CD8-positive, alpha-beta memory T cell (primary cell): ENCODE measurements around the gene EIPR1. TPM values are rescaled to one million over a fixed set of nuclear protein-coding genes. Genes with fewer than 3 reads are reported as not detected.
"Not testable (repeated sequence)": the region's sequence is repeated elsewhere in the genome, so short reads cannot be mapped to it uniquely, and the experiment has no call there.

Experiments
- CTCF ChIA-PET: fragments of 350-600 bp; sonication (Branson Sonifier 250); formaldehyde crosslinking; loops from one replicate; lab custom pipeline; 2021; ENCODE audit warnings: antibody characterized with exemption; lab: Charles Lee
- POLR2A ChIA-PET: fragments of 350-600 bp; sonication (Branson Sonifier 250); formaldehyde crosslinking; loops from one replicate; lab custom pipeline; 2021; ENCODE audit warnings: antibody characterized with exemption; lab: Charles Lee
- DNase-seq, 5 donors: peaks; one replicate each; pipeline versions ENCODE4 v3.0.0 to v3.0.0-alpha.2; 2020 to 2022; ENCODE audit warnings: mixed read lengths in 1 of 5
- H3K27ac ChIP-seq: one replicate; pipeline ENCODE4 v1.7.0; 2013; ENCODE audit warnings: low read depth, mild to moderate bottlenecking, low read length, moderate library complexity
- H3K27me3 ChIP-seq: 2 replicates; pipeline ENCODE4 v1.7.0; 2013; ENCODE audit warnings: low read length, mild to moderate bottlenecking; ENCODE audit not compliant: insufficient read depth, poor library complexity, severe bottlenecking
- H3K36me3 ChIP-seq: 2 replicates; pipeline ENCODE4 v1.7.0; 2013; ENCODE audit warnings: mild to moderate bottlenecking, low read length, moderate library complexity; ENCODE audit not compliant: insufficient read depth
- H3K4me1 ChIP-seq: 2 replicates; pipeline ENCODE4 v1.7.0; 2013; ENCODE audit warnings: mild to moderate bottlenecking, low read length, moderate library complexity; ENCODE audit not compliant: insufficient read depth
- H3K4me3 ChIP-seq: 2 replicates; pipeline ENCODE4 v1.7.0; 2013; ENCODE audit warnings: mild to moderate bottlenecking, low read length
- H3K9me3 ChIP-seq: 2 replicates; pipeline ENCODE4 v1.7.0; 2013; ENCODE audit warnings: mild to moderate bottlenecking, low read length
- H3K27ac Mint-ChIP-seq, 8 donors: one replicate each; pipeline ENCODE4 v1.8.0; 2020 to 2021; ENCODE audit warnings: mixed read lengths in 8 of 8, mild to moderate bottlenecking in 6 of 8, inconsistent platforms in 3 of 8, moderate library complexity in 3 of 8
- H3K27me3 Mint-ChIP-seq, 2 donors: one replicate each; pipeline ENCODE4 v1.8.0; 2020 to 2021; ENCODE audit warnings: mixed read lengths in 2 of 2, mild to moderate bottlenecking in 1 of 2, moderate library complexity in 1 of 2
- H3K36me3 Mint-ChIP-seq, 3 donors: one replicate each; pipeline ENCODE4 v1.8.0; 2020 to 2021; ENCODE audit warnings: mixed read lengths in 3 of 3, inconsistent platforms in 1 of 3, mild to moderate bottlenecking in 1 of 3
- H3K4me1 Mint-ChIP-seq, 3 donors: one replicate each; pipeline ENCODE4 v1.8.0; 2020 to 2021; ENCODE audit warnings: mixed read lengths in 3 of 3, inconsistent platforms in 1 of 3, mild to moderate bottlenecking in 1 of 3
- H3K4me3 Mint-ChIP-seq, 7 donors: one replicate each; pipeline ENCODE4 v1.8.0; 2020 to 2021; ENCODE audit warnings: mixed read lengths in 7 of 7, mild to moderate bottlenecking in 6 of 7, moderate library complexity in 4 of 7, inconsistent platforms in 2 of 7
- H3K9me3 Mint-ChIP-seq, 5 donors: one replicate each; pipeline ENCODE4 v1.8.0; 2020 to 2022; ENCODE audit warnings: mixed read lengths in 5 of 5, mild to moderate bottlenecking in 3 of 5, moderate library complexity in 2 of 5, inconsistent platforms in 1 of 5
- polyA plus RNA-seq: library from polyadenylated mRNA; unstranded; fragments of 300-500 nt; fragmentation: Illumina TruSeq; gene quantifications from one replicate; pipeline ENCODE4 v1.2.3, GENCODE V29; 2021
- total RNA-seq, 2 experiments: library from RNA; stranded (reverse); gene quantifications; one replicate each; pipeline ENCODE4 v1.2.3, GENCODE V29; 2021

The EIPR1 gene
- total and polyA plus RNA-seq, 3 experiments from 2014 or later, result 39.2 to 43.9 (median 41.6) TPM

DNA sequence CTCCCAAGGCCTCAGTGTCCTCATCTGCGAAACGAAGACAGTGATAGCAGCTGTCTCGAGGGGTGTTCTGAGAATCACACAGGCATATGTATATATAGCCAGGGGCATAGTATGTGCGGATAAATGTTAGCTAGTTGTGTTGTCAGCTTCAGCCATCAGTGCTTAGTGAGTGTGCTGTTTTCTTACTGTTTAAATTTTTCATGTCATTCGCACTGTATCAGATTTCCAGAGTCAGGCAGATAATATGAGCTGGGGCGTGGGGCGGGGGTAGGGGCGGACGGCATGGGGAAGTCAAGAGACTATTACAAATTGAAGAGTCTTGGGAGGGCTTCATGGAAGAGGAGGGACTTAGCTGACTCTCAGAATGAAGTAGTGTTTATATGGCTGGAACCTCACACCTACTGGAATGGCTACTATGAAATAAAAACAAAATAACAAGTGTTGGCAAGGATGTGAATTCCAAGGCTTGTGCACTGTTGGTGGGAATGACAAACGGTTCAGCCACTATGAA, 8.9 kb upstream of the EIPR1 start:
- Mint-ChIP-seq H3K9me3 (no peaks in the 10 kb centered on the region), H3K27me3 (no peaks in the 10 kb centered on the region), H3K27ac (no peak overlapping the region), H3K4me1 (peaks cover 19 to 50% (median 48%) of the 10 kb centered on the region in 3 donors), H3K4me3 (no peak overlapping the region), H3K36me3 (peaks cover 5 to 51% (median 11%) of the 10 kb centered on the region in 3 donors)
- Histone ChIP-seq H3K27ac (no peak overlapping the region), H3K4me3 (no peak overlapping the region), H3K4me1 (no peaks in the 10 kb centered on the region), H3K9me3 (no peaks in the 10 kb centered on the region), H3K27me3 (no peaks in the 10 kb centered on the region), H3K36me3 (peaks cover 20% of the 10 kb centered on the region)
- ChIA-PET POLR2A (no interaction called here), CTCF (interaction anchor here (0.7 to 1.3 kb wide), 3 partner anchors 21 to 188 kb away, joined by 3 read pairs; partner anchors contain the start of gene RPS7)
- no peak for DNase-seq

DNA sequence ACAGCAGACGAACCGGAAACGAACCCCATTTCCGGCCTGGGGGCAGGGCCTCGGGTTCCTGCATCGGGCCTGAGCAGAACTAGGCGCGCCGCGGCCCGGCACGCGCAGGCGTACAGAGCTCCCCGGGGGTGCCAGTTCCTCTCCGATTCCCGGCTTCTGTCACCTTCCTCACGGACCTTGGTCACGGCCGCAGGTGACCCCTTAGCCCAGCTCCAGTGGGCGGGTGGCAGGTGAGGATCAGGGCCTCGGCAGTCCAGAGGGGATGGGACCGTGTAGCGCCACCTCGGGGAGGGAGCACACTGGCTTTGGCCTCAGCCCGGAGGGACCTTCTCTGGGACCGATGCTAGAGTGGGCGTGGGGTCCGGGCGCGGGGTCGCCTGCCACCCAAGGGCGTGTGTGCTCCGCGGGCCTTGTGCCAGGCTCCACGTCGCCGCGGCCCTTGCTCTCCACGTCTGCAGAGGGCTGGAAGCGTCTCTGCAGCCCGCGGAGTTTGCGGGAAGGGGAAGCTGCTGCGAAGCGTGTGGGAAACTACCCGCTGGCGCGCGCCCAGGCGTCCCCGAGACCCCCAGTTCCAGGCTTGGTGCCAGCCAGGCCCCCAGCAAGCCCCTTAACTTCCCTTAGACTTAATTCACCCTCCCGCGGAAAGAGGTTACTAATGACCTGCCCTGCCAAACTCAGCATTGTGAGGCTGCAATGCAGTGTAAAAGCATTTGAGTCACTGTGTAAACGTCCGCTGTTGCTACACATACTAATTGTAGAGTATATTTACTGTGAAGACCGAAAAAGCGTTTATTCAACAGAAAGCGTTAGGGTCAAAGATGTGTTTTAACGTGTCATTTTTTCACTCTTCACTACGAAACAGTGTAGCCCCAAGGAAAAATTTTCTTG, 2.3 kb upstream of the EIPR1 start, which contains the start of gene TRAPPC12:
TSS of gene TRAPPC12 (plus strand) at position 48 of the 888 bp plus-strand sequence. CDS start 7,930 bp downstream, outside the sequence.
- Mint-ChIP-seq H3K4me3 (peak within 1 kb of the TSS; percentile 94 to 97 (median 97)), H3K9me3 (peaks cover 0 to 4% (median 0%) of the 10 kb centered on the region in 5 donors), H3K36me3 (peaks cover 4 to 37% (median 4%) of the 10 kb centered on the region in 3 donors), H3K27me3 (peaks cover 0 to 1% of the 10 kb centered on the region in 2 donors), H3K4me1 (peaks cover 46 to 79% (median 69%) of the 10 kb centered on the region in 3 donors), H3K27ac (peak within 1 kb of the TSS; percentile 94 to 99 (median 98))
- H3K27ac ChIP-seq, result peak within 1 kb of the TSS; percentile 90
- no peaks in the 10 kb centered on the region for H3K27me3 ChIP-seq
- ChIA-PET POLR2A (interaction anchor here (1.6 kb wide), 1 partner anchor 178 kb away, joined by 8 read pairs; the partner anchor contains the start of gene RNASEH1), CTCF (interaction anchor here (0.7 to 2.2 kb wide), 6 partner anchors 10 to 193 kb away, joined by 3 to 8 read pairs (median 4); partner anchors contain the start of gene RNASEH1)
- H3K9me3 ChIP-seq, result no peaks in the 10 kb centered on the region
- peak; percentile 87 to 94 (median 91) for DNase-seq
- H3K4me1 ChIP-seq, result peaks cover 35% of the 10 kb centered on the region
- peak within 1 kb of the TSS; percentile 98 for H3K4me3 ChIP-seq
- no peaks in the 10 kb centered on the region for H3K36me3 ChIP-seq

DNA sequence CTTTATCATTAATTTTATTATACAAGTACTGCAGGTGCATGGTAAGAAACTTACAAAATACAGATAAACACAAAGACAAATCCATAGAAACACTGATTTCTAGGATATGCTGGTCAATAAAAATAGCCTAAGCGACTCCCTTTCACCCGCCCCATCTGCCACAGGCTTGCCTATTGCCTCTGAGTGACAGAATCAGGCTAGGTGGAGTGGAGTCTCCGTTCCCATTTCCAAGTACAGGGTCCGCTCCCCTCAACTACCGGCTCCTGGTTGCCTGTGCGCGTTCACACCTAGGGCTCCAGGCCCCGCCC, 1.7 kb upstream of the EIPR1 start:
- peaks cover 35% of the 10 kb centered on the region for H3K4me1 ChIP-seq
- no peak for DNase-seq
- ChIA-PET POLR2A (interaction anchor here (1.6 kb wide), 1 partner anchor 179 kb away, joined by 8 read pairs; the partner anchor contains the start of gene RNASEH1), CTCF (interaction anchor here (0.7 to 2.2 kb wide), 5 partner anchors 11 to 194 kb away, joined by 3 to 8 read pairs (median 3); no protein-coding TSS in a partner anchor)
- Mint-ChIP-seq H3K36me3 (peaks cover 4 to 32% (median 4%) of the 10 kb centered on the region in 3 donors), H3K27ac (peak overlapping the region; percentile 92 to 99 (median 97)), H3K27me3 (peaks cover 0 to 1% of the 10 kb centered on the region in 2 donors), H3K9me3 (peaks cover 0 to 4% (median 0%) of the 10 kb centered on the region in 5 donors), H3K4me3 (peak overlapping the region; percentile 94 to 97 (median 96)), H3K4me1 (peaks cover 46 to 73% (median 63%) of the 10 kb centered on the region in 3 donors)
- H3K27ac ChIP-seq, result peak overlapping the region; percentile 89
- peak overlapping the region; percentile 90 for H3K4me3 ChIP-seq
- no peaks in the 10 kb centered on the region for H3K9me3 ChIP-seq
- no peaks in the 10 kb centered on the region for H3K27me3 ChIP-seq
- H3K36me3 ChIP-seq, result no peaks in the 10 kb centered on the region

- H3K27me3 ChIP-seq, result no peaks in the 10 kb centered on the region
- H3K27ac ChIP-seq, result peak overlapping the region; percentile 90
- CTCF ChIA-PET, result interaction anchor here (0.7 kb wide), 1 partner anchor 275 kb away, joined by 3 read pairs; no protein-coding TSS in a partner anchor
- Mint-ChIP-seq H3K36me3 (peaks cover 4 to 26% (median 4%) of the 10 kb centered on the region in 3 donors), H3K9me3 (peaks cover 0 to 4% (median 0%) of the 10 kb centered on the region in 5 donors), H3K4me3 (peak overlapping the region; percentile 94 to 97 (median 97)), H3K4me1 (peaks cover 45 to 62% (median 53%) of the 10 kb centered on the region in 3 donors), H3K27ac (peak overlapping the region; percentile 94 to 99 (median 98)), H3K27me3 (peaks cover 0 to 1% of the 10 kb centered on the region in 2 donors)
- peak in 1 of 5 donors; percentile 26 for DNase-seq
- H3K4me3 ChIP-seq, result peak overlapping the region; percentile 98
- POLR2A ChIA-PET, result interaction anchor here (0.6 to 2.1 kb wide), 2 partner anchors 36 to 181 kb away, joined by 3 to 11 read pairs; partner anchors contain the start of gene RNASEH1
- peaks cover 35% of the 10 kb centered on the region for H3K4me1 ChIP-seq
- no peaks in the 10 kb centered on the region for H3K9me3 ChIP-seq
- no peaks in the 10 kb centered on the region for H3K36me3 ChIP-seq
These were observed 373 bp downstream of the EIPR1 start for GRCh38 chr2:3377279-3377611.

DNA sequence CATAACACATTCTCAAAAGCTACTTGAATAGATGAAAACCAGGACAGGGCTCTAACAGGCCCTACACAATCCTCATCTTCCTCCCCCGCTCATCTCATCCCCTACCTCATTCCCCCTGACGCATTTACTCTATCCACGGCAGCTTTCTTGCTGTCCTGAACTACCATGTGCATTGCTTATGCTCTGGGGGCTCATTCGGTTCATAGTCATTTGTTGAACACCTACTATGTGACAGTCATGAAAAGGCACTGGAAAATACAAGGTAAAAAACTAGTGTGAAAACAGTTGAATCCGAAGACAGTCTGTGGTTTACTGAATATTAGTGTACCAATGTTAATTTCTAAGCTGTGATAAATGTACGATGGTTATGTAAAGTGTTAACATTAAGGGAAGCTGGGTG, 797 bp downstream of the EIPR1 start:
- CTCF ChIA-PET, result interaction anchor here (0.7 kb wide), 1 partner anchor 275 kb away, joined by 3 read pairs; no protein-coding TSS in a partner anchor

DNA sequence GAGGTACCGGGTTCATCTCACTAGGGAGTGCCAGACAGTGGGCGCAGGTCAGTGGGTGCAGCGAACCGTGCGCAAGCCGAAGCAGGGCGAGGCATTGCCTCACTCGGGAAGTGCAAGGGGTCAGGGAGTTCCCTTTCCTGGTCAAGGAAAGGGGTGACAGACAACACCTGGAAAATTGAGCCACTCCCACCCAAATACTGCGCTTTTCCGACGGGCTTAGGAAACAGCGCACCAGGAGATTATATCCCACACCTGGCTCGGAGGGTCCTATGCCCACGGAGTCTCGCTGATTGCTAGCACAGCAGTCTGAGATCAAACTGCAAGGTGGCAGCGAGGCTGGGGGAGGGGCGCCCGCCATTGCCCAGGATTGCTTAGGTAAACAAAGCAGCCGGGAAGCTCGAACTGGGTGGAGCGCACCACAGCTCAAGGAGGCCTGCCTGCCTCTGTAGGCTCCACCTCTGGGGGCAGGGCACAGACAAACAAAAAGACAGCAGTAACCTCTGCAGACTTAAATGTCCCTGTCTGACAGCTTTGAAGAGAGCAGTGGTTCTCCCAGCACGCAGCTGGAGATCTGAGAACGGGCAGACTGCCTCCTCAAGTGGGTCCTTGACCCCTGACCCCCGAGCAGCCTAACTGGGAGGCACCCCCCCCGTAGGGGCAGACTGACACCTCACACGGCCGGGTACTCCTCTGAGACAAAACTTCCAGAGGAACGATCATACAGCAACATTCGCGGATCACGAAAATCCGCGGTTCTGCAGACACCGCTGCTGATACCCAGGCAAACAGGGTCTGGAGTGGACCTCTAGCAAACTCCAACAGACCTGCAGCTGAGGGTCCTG, 8.1 kb downstream of the EIPR1 start:
- H3K27ac Mint-ChIP-seq, H3K9me3 Mint-ChIP-seq, H3K9me3 ChIP-seq, H3K27me3 ChIP-seq, H3K27me3 Mint-ChIP-seq, POLR2A ChIA-PET, H3K4me1 ChIP-seq, H3K36me3 ChIP-seq, H3K27ac ChIP-seq, H3K4me3 Mint-ChIP-seq, DNase-seq, H3K4me3 ChIP-seq, CTCF ChIA-PET: not testable (repeated sequence)
- peaks cover 1 to 11% (median 6%) of the 10 kb centered on the region in 3 donors for H3K36me3 Mint-ChIP-seq
- peaks cover 21 to 36% (median 33%) of the 10 kb centered on the region in 3 donors for H3K4me1 Mint-ChIP-seq

More for the DNA sequence above, 797 bp downstream of the EIPR1 start:
- peaks cover 0 to 1% of the 10 kb centered on the region in 2 donors for H3K27me3 Mint-ChIP-seq
- Histone ChIP-seq H3K4me3 (peak overlapping the region; percentile 98), H3K36me3 (no peaks in the 10 kb centered on the region), H3K9me3 (no peaks in the 10 kb centered on the region), H3K27me3 (no peaks in the 10 kb centered on the region), H3K4me1 (peaks cover 35% of the 10 kb centered on the region), H3K27ac (peak overlapping the region; percentile 90)
- H3K27ac Mint-ChIP-seq, result peak overlapping the region; percentile 94 to 99 (median 98)
- DNase-seq, result no peak
- H3K9me3 Mint-ChIP-seq, result peaks cover 0 to 4% (median 0%) of the 10 kb centered on the region in 5 donors
- POLR2A ChIA-PET, result interaction anchor here (2.1 kb wide), 1 partner anchor 182 kb away, joined by 11 read pairs; the partner anchor contains the start of gene RNASEH1
- H3K4me1 Mint-ChIP-seq, result peaks cover 44 to 61% (median 52%) of the 10 kb centered on the region in 3 donors
- peaks cover 3 to 24% (median 4%) of the 10 kb centered on the region in 3 donors for H3K36me3 Mint-ChIP-seq
- H3K4me3 Mint-ChIP-seq, result peak overlapping the region; percentile 94 to 97 (median 97)

- no peak overlapping the region for H3K4me3 Mint-ChIP-seq
- no peak for DNase-seq
- Histone ChIP-seq H3K9me3 (no peaks in the 10 kb centered on the region), H3K27ac (no peak overlapping the region), H3K27me3 (no peaks in the 10 kb centered on the region), H3K4me3 (no peak overlapping the region), H3K4me1 (no peaks in the 10 kb centered on the region), H3K36me3 (no peaks in the 10 kb centered on the region)
- no peaks in the 10 kb centered on the region for H3K27me3 Mint-ChIP-seq
- H3K27ac Mint-ChIP-seq, result peak overlapping the region in 1 of 8 donors; percentile 41
- no peaks in the 10 kb centered on the region for H3K9me3 Mint-ChIP-seq
- H3K36me3 Mint-ChIP-seq, result peaks cover 5 to 13% (median 6%) of the 10 kb centered on the region in 3 donors
- peaks cover 22 to 38% (median 35%) of the 10 kb centered on the region in 3 donors for H3K4me1 Mint-ChIP-seq
- ChIA-PET CTCF (no interaction called here), POLR2A (no interaction called here)
These were observed 9.3 kb downstream of the EIPR1 start for GRCh38 chr2:3368261-3368722.
